OCI-LY3 (cell line): Measurements from ENCODE around the gene CDK19.

ENCODE experiments used
- CTCF ChIP-seq: fragments of 200-600, 300-600 bp; sonication (generic); IDR thresholded peaks from 2 replicates; pipeline ENCODE4 v1.5.1; 2014; ENCODE audit warnings: antibody characterized with exemption, low read length, low read depth
- EZH2phosphoT487 ChIP-seq: fragments of 200-600 bp; shearing (Covaris generic); IDR thresholded peaks from 2 replicates; pipeline ENCODE4 v1.6.1; 2018; ENCODE audit warnings: antibody characterized with exemption, mixed run types, low read depth

- TF ChIP-seq CTCF (no peak), EZH2phosphoT487 (no peak)
These were observed 217.5 kb downstream of the CDK19 start for GRCh38 chr6:110597761-110598160.
